ENCODE measurements around the gene DAPL1. TPM values are rescaled to one million over a fixed set of nuclear protein-coding genes. Genes with fewer than 3 reads are reported as not detected.

The DAPL1 gene
- polyA plus RNA-seq, 1 donor from 2014 or later = 4.2 TPM

GRCh38 chr2:158779621-158780020 lies 15.5 kb upstream of the DAPL1 start:
- Histone ChIP-seq H3K9me3 (ENCODE audit: low read length) (no peaks in the 10 kb centered on the region), H3K9me2 (ENCODE audit: insufficient read depth, low read length) (no peaks in the 10 kb centered on the region), H4K20me1 (ENCODE audit: insufficient read depth) (no peaks in the 10 kb centered on the region), H3K4me2 (ENCODE audit: low read length) (no peak overlapping the region), H2AFZ (ENCODE audit: low read depth, low read length) (no peak overlapping the region), H3K9ac (ENCODE audit: low read length) (no peak overlapping the region), H3K27me3 (ENCODE audit: insufficient read depth, low read depth, low read length) (no peaks in the 10 kb centered on the region), H3K27ac (ENCODE audit: low read length) (no peak overlapping the region), H3K36me3 (ENCODE audit: insufficient read depth, low read length) (no peaks in the 10 kb centered on the region), H3F3A (ENCODE audit: insufficient read depth, low read length, poor library complexity, severe bottlenecking) (no peaks in the 10 kb centered on the region), H3K4me3 (ENCODE audit: low read length) (no peak overlapping the region), H3K79me2 (replicated peaks; ENCODE audit: insufficient read depth, low read length) (no peaks in the 10 kb centered on the region)
- no peak for TF ChIP-seq POLR2AphosphoS5 (IDR thresholded peaks at IDR 0.05)
- no peak for TF ChIP-seq CTCF (IDR thresholded peaks at IDR 0.05; ENCODE audit: poor library complexity, severe bottlenecking)
- no peak for TF ChIP-seq TAF1 (IDR thresholded peaks at IDR 0.05; ENCODE audit: low read depth)
- TF ChIP-seq SMC3 (conservative IDR thresholded peaks at IDR 0.05; ENCODE audit: poor library complexity) = no peak
- TF ChIP-seq RAD21 (conservative IDR thresholded peaks at IDR 0.05) = no peak
- TF ChIP-seq, protein P1, sequence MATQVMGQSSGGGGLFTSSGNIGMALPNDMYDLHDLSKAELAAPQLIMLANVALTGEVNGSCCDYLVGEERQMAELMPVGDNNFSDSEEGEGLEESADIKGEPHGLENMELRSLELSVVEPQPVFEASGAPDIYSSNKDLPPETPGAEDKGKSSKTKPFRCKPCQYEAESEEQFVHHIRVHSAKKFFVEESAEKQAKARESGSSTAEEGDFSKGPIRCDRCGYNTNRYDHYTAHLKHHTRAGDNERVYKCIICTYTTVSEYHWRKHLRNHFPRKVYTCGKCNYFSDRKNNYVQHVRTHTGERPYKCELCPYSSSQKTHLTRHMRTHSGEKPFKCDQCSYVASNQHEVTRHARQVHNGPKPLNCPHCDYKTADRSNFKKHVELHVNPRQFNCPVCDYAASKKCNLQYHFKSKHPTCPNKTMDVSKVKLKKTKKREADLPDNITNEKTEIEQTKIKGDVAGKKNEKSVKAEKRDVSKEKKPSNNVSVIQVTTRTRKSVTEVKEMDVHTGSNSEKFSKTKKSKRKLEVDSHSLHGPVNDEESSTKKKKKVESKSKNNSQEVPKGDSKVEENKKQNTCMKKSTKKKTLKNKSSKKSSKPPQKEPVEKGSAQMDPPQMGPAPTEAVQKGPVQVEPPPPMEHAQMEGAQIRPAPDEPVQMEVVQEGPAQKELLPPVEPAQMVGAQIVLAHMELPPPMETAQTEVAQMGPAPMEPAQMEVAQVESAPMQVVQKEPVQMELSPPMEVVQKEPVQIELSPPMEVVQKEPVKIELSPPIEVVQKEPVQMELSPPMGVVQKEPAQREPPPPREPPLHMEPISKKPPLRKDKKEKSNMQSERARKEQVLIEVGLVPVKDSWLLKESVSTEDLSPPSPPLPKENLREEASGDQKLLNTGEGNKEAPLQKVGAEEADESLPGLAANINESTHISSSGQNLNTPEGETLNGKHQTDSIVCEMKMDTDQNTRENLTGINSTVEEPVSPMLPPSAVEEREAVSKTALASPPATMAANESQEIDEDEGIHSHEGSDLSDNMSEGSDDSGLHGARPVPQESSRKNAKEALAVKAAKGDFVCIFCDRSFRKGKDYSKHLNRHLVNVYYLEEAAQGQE (IDR thresholded peaks at IDR 0.05; ENCODE audit: borderline replicate concordance) = no peak
- TF ChIP-seq MXI1 (conservative IDR thresholded peaks at IDR 0.05; ENCODE audit: poor library complexity, severe bottlenecking) = no peak
- TF ChIP-seq EP300 (conservative IDR thresholded peaks at IDR 0.05; ENCODE audit: poor library complexity, severe bottlenecking) = no peak
- TF ChIP-seq EZH2 (IDR thresholded peaks at IDR 0.05; ENCODE audit: borderline replicate concordance, insufficient read depth, low read length, poor library complexity, severe bottlenecking) = no peak

GRCh38 chr2:158781353-158781961 lies 13.7 kb upstream of the DAPL1 start:
- H3K27me3 ChIP-seq (ENCODE audit: insufficient read depth, low read depth, low read length) = no peaks in the 10 kb centered on the region
- no peak overlapping the region for H3K4me2 ChIP-seq (ENCODE audit: low read length)
- no peaks in the 10 kb centered on the region for H3K9me3 ChIP-seq (ENCODE audit: low read length)
- no peak overlapping the region for H3K27ac ChIP-seq (ENCODE audit: low read length)
- no peaks in the 10 kb centered on the region for H3K36me3 ChIP-seq (ENCODE audit: insufficient read depth, low read length)
- no peak for TF ChIP-seq MXI1 (conservative IDR thresholded peaks at IDR 0.05; ENCODE audit: poor library complexity, severe bottlenecking)
- no peak for TF ChIP-seq EP300 (conservative IDR thresholded peaks at IDR 0.05; ENCODE audit: poor library complexity, severe bottlenecking)
- no peak for TF ChIP-seq RAD21 (conservative IDR thresholded peaks at IDR 0.05)
- TF ChIP-seq POLR2AphosphoS5 (IDR thresholded peaks at IDR 0.05) = no peak
- no peak for TF ChIP-seq TAF1 (IDR thresholded peaks at IDR 0.05; ENCODE audit: low read depth)
- TF ChIP-seq CTCF (IDR thresholded peaks at IDR 0.05; ENCODE audit: poor library complexity, severe bottlenecking) = no peak
- no peak overlapping the region for H3K9ac ChIP-seq (ENCODE audit: low read length)
- no peak overlapping the region for H3K4me3 ChIP-seq (ENCODE audit: low read length)
- no peak overlapping the region for H2AFZ ChIP-seq (ENCODE audit: low read depth, low read length)
- H3K79me2 ChIP-seq (replicated peaks; ENCODE audit: insufficient read depth, low read length) = no peaks in the 10 kb centered on the region
- no peaks in the 10 kb centered on the region for H3K9me2 ChIP-seq (ENCODE audit: insufficient read depth, low read length)
- H3F3A ChIP-seq (ENCODE audit: insufficient read depth, low read length, poor library complexity, severe bottlenecking) = no peaks in the 10 kb centered on the region
- H4K20me1 ChIP-seq (ENCODE audit: insufficient read depth) = no peaks in the 10 kb centered on the region
